ENCODE results near the gene GUCY1A2.

GUCY1A2 gene

GRCh38 chr11:106996691-106997090, 21.6 kb downstream of the GUCY1A2 start:
- TF ChIP-seq TAF1 (IDR thresholded peaks at IDR 0.05; ENCODE audit: borderline replicate concordance, low read depth, low read length) = no peak
- TF ChIP-seq POLR2AphosphoS5 (IDR thresholded peaks at IDR 0.05; ENCODE audit: low read depth, low read length) = no peak
- TF ChIP-seq POLR2A (IDR thresholded peaks at IDR 0.05; ENCODE audit: low read depth, low read length) = no peak
- FAIRE-seq (no peak), DNase-seq (ENCODE audit: insufficient read length) (no peak)

- no peak for DNase-seq (ENCODE audit: insufficient read length)
- FAIRE-seq = no peak
- TF ChIP-seq TAF1 (IDR thresholded peaks at IDR 0.05; ENCODE audit: borderline replicate concordance, low read depth, low read length) (no peak), POLR2AphosphoS5 (IDR thresholded peaks at IDR 0.05; ENCODE audit: low read depth, low read length) (no peak), POLR2A (IDR thresholded peaks at IDR 0.05; ENCODE audit: low read depth, low read length) (no peak)
Measured at GRCh38 chr11:106990331-106990730, 27.9 kb downstream of the GUCY1A2 start.

GRCh38 chr11:106989078-106989455, 29.2 kb downstream of the GUCY1A2 start:
- TF ChIP-seq TAF1 (IDR thresholded peaks at IDR 0.05; ENCODE audit: borderline replicate concordance, low read depth, low read length) (no peak), POLR2AphosphoS5 (IDR thresholded peaks at IDR 0.05; ENCODE audit: low read depth, low read length) (no peak), POLR2A (IDR thresholded peaks at IDR 0.05; ENCODE audit: low read depth, low read length) (no peak)
- no peak for DNase-seq (ENCODE audit: insufficient read length)
- no peak for FAIRE-seq

GRCh38 chr11:106988151-106989077, 29.9 kb downstream of the GUCY1A2 start:
- no peak for TF ChIP-seq TAF1 (IDR thresholded peaks at IDR 0.05; ENCODE audit: borderline replicate concordance, low read depth, low read length)
- TF ChIP-seq POLR2AphosphoS5 (IDR thresholded peaks at IDR 0.05; ENCODE audit: low read depth, low read length) = no peak
- no peak for TF ChIP-seq POLR2A (IDR thresholded peaks at IDR 0.05; ENCODE audit: low read depth, low read length)
- DNase-seq (ENCODE audit: insufficient read length) (no peak), FAIRE-seq (no peak)

GRCh38 chr11:106986673-106987072, 31.6 kb downstream of the GUCY1A2 start:
- TF ChIP-seq POLR2AphosphoS5 (IDR thresholded peaks at IDR 0.05; ENCODE audit: low read depth, low read length) (no peak), POLR2A (IDR thresholded peaks at IDR 0.05; ENCODE audit: low read depth, low read length) (no peak), TAF1 (IDR thresholded peaks at IDR 0.05; ENCODE audit: borderline replicate concordance, low read depth, low read length) (no peak)
- DNase-seq (ENCODE audit: insufficient read length) (no peak), FAIRE-seq (no peak)

GRCh38 chr11:106986261-106986660, 32.0 kb downstream of the GUCY1A2 start:
- DNase-seq (ENCODE audit: insufficient read length) = no peak
- FAIRE-seq = no peak
- no peak for TF ChIP-seq POLR2AphosphoS5 (IDR thresholded peaks at IDR 0.05; ENCODE audit: low read depth, low read length)
- TF ChIP-seq TAF1 (IDR thresholded peaks at IDR 0.05; ENCODE audit: borderline replicate concordance, low read depth, low read length) = no peak

- TF ChIP-seq TAF1 (IDR thresholded peaks at IDR 0.05; ENCODE audit: borderline replicate concordance, low read depth, low read length) = no peak
- no peak for TF ChIP-seq POLR2A (IDR thresholded peaks at IDR 0.05; ENCODE audit: low read depth, low read length)
- TF ChIP-seq POLR2AphosphoS5 (IDR thresholded peaks at IDR 0.05; ENCODE audit: low read depth, low read length) = no peak
- FAIRE-seq = no peak
- no peak for DNase-seq (ENCODE audit: insufficient read length)
Measured at GRCh38 chr11:106983991-106984390, 34.3 kb downstream of the GUCY1A2 start.

- DNase-seq (ENCODE audit: insufficient read length) = no peak
Measured at GRCh38 chr11:106983261-106983660, 35.0 kb downstream of the GUCY1A2 start.

GRCh38 chr11:106974831-106975230, 43.4 kb downstream of the GUCY1A2 start:
- TF ChIP-seq POLR2AphosphoS5 (IDR thresholded peaks at IDR 0.05; ENCODE audit: low read depth, low read length) (no peak), TAF1 (IDR thresholded peaks at IDR 0.05; ENCODE audit: borderline replicate concordance, low read depth, low read length) (no peak), POLR2A (IDR thresholded peaks at IDR 0.05; ENCODE audit: low read depth, low read length) (no peak)
- FAIRE-seq (no peak), DNase-seq (ENCODE audit: insufficient read length) (no peak)

More at GRCh38 chr11:106983261-106983660, 35.0 kb downstream of the GUCY1A2 start:
- no peak for FAIRE-seq
- no peak for TF ChIP-seq POLR2A (IDR thresholded peaks at IDR 0.05; ENCODE audit: low read depth, low read length)
- no peak for TF ChIP-seq POLR2AphosphoS5 (IDR thresholded peaks at IDR 0.05; ENCODE audit: low read depth, low read length)
- TF ChIP-seq TAF1 (IDR thresholded peaks at IDR 0.05; ENCODE audit: borderline replicate concordance, low read depth, low read length) = no peak

GRCh38 chr11:106971864-106972263, 46.4 kb downstream of the GUCY1A2 start:
- DNase-seq (ENCODE audit: insufficient read length) (no peak), FAIRE-seq (no peak)
- no peak for TF ChIP-seq POLR2AphosphoS5 (IDR thresholded peaks at IDR 0.05; ENCODE audit: low read depth, low read length)

GRCh38 chr11:106969644-106970355, 48.5 kb downstream of the GUCY1A2 start:
- TF ChIP-seq POLR2A (IDR thresholded peaks at IDR 0.05; ENCODE audit: low read depth, low read length) = no peak
- no peak for TF ChIP-seq TAF1 (IDR thresholded peaks at IDR 0.05; ENCODE audit: borderline replicate concordance, low read depth, low read length)
- no peak for TF ChIP-seq POLR2AphosphoS5 (IDR thresholded peaks at IDR 0.05; ENCODE audit: low read depth, low read length)
- DNase-seq (ENCODE audit: insufficient read length) = no peak
- FAIRE-seq = peak; percentile 61

GRCh38 chr11:106962995-106963394, 55.3 kb downstream of the GUCY1A2 start:
- DNase-seq (ENCODE audit: insufficient read length) (no peak), FAIRE-seq (no peak)
- TF ChIP-seq TAF1 (IDR thresholded peaks at IDR 0.05; ENCODE audit: borderline replicate concordance, low read depth, low read length) (no peak), POLR2AphosphoS5 (IDR thresholded peaks at IDR 0.05; ENCODE audit: low read depth, low read length) (no peak), POLR2A (IDR thresholded peaks at IDR 0.05; ENCODE audit: low read depth, low read length) (no peak)
